CD14-positive monocyte (primary cell): ENCODE results near the gene NKX1-2. TPM values are rescaled to one million over a fixed set of nuclear protein-coding genes. Genes with fewer than 3 reads are reported as not detected.

ENCODE experiments used
- DNase-seq, 3 donors: peaks; one replicate each; pipeline ENCODE4 v3.0.0-alpha.2; 2011 to 2022
- H2AFZ ChIP-seq: 2 replicates; pipeline ENCODE4 v1.6.0; 2012; ENCODE audit warnings: mild to moderate bottlenecking, low read depth, low read length, inconsistent platforms; ENCODE audit not compliant: insufficient read depth, poor library complexity, severe bottlenecking
- H3K27ac ChIP-seq, 2 donors: 1 replicate in 1 of 2; 2 replicates in 1 of 2; pipeline ENCODE4 v1.5.1; 2012 to 2013; ENCODE audit warnings: low read length in 2 of 2, control low read depth in 1 of 2, inconsistent platforms in 1 of 2, low read depth in 1 of 2, mild to moderate bottlenecking in 1 of 2
- H3K27me3 ChIP-seq, 2 donors: one replicate each; pipeline versions ENCODE4 v1.6.0 to v1.6.1; 2011 to 2013; ENCODE audit warnings: low read length in 2 of 2; ENCODE audit not compliant: control insufficient read depth in 2 of 2, insufficient read depth in 2 of 2
- H3K36me3 ChIP-seq, 2 donors: replicated peaks in 1 of 2; 1 replicate in 1 of 2; 2 replicates in 1 of 2; pipeline versions ENCODE4 v1.5.1 to v1.6.1; 2012 to 2013; ENCODE audit warnings: low read length in 2 of 2, control low read depth in 1 of 2, inconsistent platforms in 1 of 2, mild to moderate bottlenecking in 1 of 2; ENCODE audit not compliant: insufficient read depth in 2 of 2, control insufficient read depth in 1 of 2
- H3K4me1 ChIP-seq, 2 donors: 1 replicate in 1 of 2; 2 replicates in 1 of 2; pipeline versions ENCODE4 v1.5.1 to v1.6.1; 2012 to 2013; ENCODE audit warnings: low read length in 2 of 2, control low read depth in 1 of 2, inconsistent platforms in 1 of 2, mild to moderate bottlenecking in 1 of 2, moderate library complexity in 1 of 2; ENCODE audit not compliant: insufficient read depth in 2 of 2, control insufficient read depth in 1 of 2
- H3K4me2 ChIP-seq: replicated peaks from 2 replicates; pipeline ENCODE3; 2012; ENCODE audit warnings: low read length, moderate library complexity, mild to moderate bottlenecking; ENCODE audit not compliant: poor library complexity, severe bottlenecking; ENCODE audit errors: extremely low read depth
- H3K4me3 ChIP-seq, 3 experiments: fragments of 200-600 bp in 1 of 3; sonication (generic) in 1 of 3; replicated peaks in 1 of 3; 1 replicate in 2 of 3; 2 replicates in 1 of 3; pipeline ENCODE4 v1.5.1; 2011 to 2013; ENCODE audit warnings: low read length in 3 of 3, mild to moderate bottlenecking in 3 of 3, control low read depth in 2 of 3, low read depth in 2 of 3, inconsistent platforms in 1 of 3, moderate library complexity in 1 of 3
- H3K79me2 ChIP-seq: 2 replicates; pipeline ENCODE4 v1.6.0; 2012; ENCODE audit warnings: mild to moderate bottlenecking, control low read depth, inconsistent platforms, low read length, moderate library complexity; ENCODE audit not compliant: insufficient read depth
- H3K9ac ChIP-seq: 2 replicates; pipeline ENCODE4 v1.6.0; 2017; ENCODE audit warnings: low read length, mild to moderate bottlenecking; ENCODE audit not compliant: insufficient read depth, poor library complexity, severe bottlenecking
- H3K9me3 ChIP-seq, 2 donors: replicated peaks in 1 of 2; 1 replicate in 1 of 2; 2 replicates in 1 of 2; pipeline versions ENCODE4 v1.5.1 to v1.6.1; 2012 to 2013; ENCODE audit warnings: low read length in 2 of 2, control low read depth in 1 of 2; ENCODE audit not compliant: control insufficient read depth in 1 of 2, insufficient read depth in 1 of 2
- H4K20me1 ChIP-seq: 2 replicates; pipeline ENCODE4 v1.6.0; 2012; ENCODE audit warnings: mild to moderate bottlenecking, low read length, control low read depth, moderate library complexity; ENCODE audit not compliant: insufficient read depth
- H3K27ac Mint-ChIP-seq, 7 donors: one replicate each; pipeline ENCODE4 v1.8.0; 2020; ENCODE audit warnings: mild to moderate bottlenecking in 7 of 7, mixed read lengths in 7 of 7, moderate library complexity in 6 of 7, inconsistent platforms in 2 of 7
- H3K27me3 Mint-ChIP-seq, 3 donors: one replicate each; pipeline ENCODE4 v1.8.0; 2021 to 2022; ENCODE audit warnings: low read depth in 3 of 3, mild to moderate bottlenecking in 3 of 3, mixed read lengths in 3 of 3, moderate library complexity in 3 of 3, inconsistent platforms in 1 of 3
- H3K36me3 Mint-ChIP-seq, 2 donors: one replicate each; pipeline ENCODE4 v1.8.0; 2020; ENCODE audit warnings: mixed read lengths in 2 of 2, inconsistent platforms in 1 of 2, mild to moderate bottlenecking in 1 of 2
- H3K4me1 Mint-ChIP-seq: one replicate; pipeline ENCODE4 v1.8.0; 2020; ENCODE audit warnings: mild to moderate bottlenecking, mixed read lengths
- H3K4me3 Mint-ChIP-seq, 2 donors: one replicate each; pipeline ENCODE4 v1.8.0; 2020; ENCODE audit warnings: mild to moderate bottlenecking in 2 of 2, mixed read lengths in 2 of 2, moderate library complexity in 1 of 2
- H3K9me3 Mint-ChIP-seq, 7 donors: one replicate each; pipeline ENCODE4 v1.8.0; 2020 to 2022; ENCODE audit warnings: mixed read lengths in 7 of 7, mild to moderate bottlenecking in 6 of 7, moderate library complexity in 6 of 7, inconsistent platforms in 2 of 7
- WGBS: methylation state at CpG from one replicate; pipeline ENCODE4 v1.1.5; 2013; ENCODE audit warnings: missing lambda C conversion rate; ENCODE audit not compliant: insufficient coverage; 5-methylcytosine and 5-hydroxymethylcytosine counted together
- intact Hi-C, 2 donors: fragments of 100-400 bp; cut with micrococcal nuclease; formaldehyde crosslinking; loops; one replicate each; pipeline versions ENCODE4 v1.15.0 to v1.15.1; 2023
- polyA plus RNA-seq, 3 donors: library from polyadenylated mRNA; depleted of rRNA in 1 of 3; unstranded in 2 of 3; stranded (reverse) in 1 of 3; fragments of 300-500 nt in 2 of 3; fragments of >200 nt in 1 of 3; fragmentation: Illumina TruSeq in 2 of 3; gene quantifications; 1 replicate in 2 of 3; 2 replicates in 1 of 3; pipeline ENCODE4 v1.2.3, GENCODE V29; 2012 to 2021
- TF ChIP-seq, protein P1 (sequence below): fragments of 200-600 bp; IDR thresholded peaks from one replicate; pipeline ENCODE4 v1.8.0; 2022; ENCODE audit warnings: antibody characterized with exemption, mild to moderate bottlenecking

The NKX1-2 gene
- polyA plus RNA-seq, 3 donors, result not detected

DNA sequence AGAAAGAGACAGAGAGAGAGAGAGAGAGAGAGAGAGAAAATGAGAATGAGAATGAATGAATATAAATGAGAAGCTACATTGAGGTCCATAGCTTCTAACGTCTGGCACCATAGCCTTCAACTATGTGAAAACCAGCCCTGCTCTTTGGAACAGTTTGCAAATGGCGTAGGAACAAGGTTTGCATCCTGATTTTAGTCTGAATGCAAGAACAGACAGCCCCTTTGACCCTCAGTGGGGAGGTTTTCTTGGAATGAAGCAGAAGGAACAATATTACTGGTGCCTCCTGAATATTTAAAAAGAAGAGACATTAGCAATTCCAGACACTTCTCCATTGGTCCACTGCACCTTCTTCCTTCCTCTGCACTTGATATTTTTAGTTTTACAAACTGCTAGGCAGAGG is 34.8 kb upstream of the NKX1-2 start:
- H3K27me3 Mint-ChIP-seq, result peaks cover 0 to 3% (median 0%) of the 10 kb centered on the region in 3 donors
- WGBS, result 94% methylated on average over 2 of the region's 2 CpGs
- TF ChIP-seq, protein P1, sequence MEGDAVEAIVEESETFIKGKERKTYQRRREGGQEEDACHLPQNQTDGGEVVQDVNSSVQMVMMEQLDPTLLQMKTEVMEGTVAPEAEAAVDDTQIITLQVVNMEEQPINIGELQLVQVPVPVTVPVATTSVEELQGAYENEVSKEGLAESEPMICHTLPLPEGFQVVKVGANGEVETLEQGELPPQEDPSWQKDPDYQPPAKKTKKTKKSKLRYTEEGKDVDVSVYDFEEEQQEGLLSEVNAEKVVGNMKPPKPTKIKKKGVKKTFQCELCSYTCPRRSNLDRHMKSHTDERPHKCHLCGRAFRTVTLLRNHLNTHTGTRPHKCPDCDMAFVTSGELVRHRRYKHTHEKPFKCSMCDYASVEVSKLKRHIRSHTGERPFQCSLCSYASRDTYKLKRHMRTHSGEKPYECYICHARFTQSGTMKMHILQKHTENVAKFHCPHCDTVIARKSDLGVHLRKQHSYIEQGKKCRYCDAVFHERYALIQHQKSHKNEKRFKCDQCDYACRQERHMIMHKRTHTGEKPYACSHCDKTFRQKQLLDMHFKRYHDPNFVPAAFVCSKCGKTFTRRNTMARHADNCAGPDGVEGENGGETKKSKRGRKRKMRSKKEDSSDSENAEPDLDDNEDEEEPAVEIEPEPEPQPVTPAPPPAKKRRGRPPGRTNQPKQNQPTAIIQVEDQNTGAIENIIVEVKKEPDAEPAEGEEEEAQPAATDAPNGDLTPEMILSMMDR, result no peak
- H4K20me1 ChIP-seq, result no peaks in the 10 kb centered on the region
- H3K27ac Mint-ChIP-seq, result no peak overlapping the region
- H3K4me3 ChIP-seq, result no peak overlapping the region
- no peak overlapping the region for H2AFZ ChIP-seq
- peaks cover 20 to 26% of the 10 kb centered on the region in 2 donors for H3K36me3 Mint-ChIP-seq
- no peak overlapping the region for H3K4me3 Mint-ChIP-seq
- peaks cover 0 to 19% (median 13%) of the 10 kb centered on the region in 7 donors for H3K9me3 Mint-ChIP-seq
- peaks cover 5 to 10% of the 10 kb centered on the region in 2 donors for H3K9me3 ChIP-seq
- H3K36me3 ChIP-seq, result no peaks in the 10 kb centered on the region
- no peak overlapping the region for H3K4me2 ChIP-seq
- H3K4me1 ChIP-seq, result no peaks in the 10 kb centered on the region
- H3K27me3 ChIP-seq, result no peaks in the 10 kb centered on the region
- no peaks in the 10 kb centered on the region for H3K79me2 ChIP-seq
- H3K27ac ChIP-seq, result no peak overlapping the region
- H3K4me1 Mint-ChIP-seq, result no peaks in the 10 kb centered on the region
- DNase-seq, result no peak
- H3K9ac ChIP-seq, result no peak overlapping the region
- intact Hi-C loops, result no loop called here

DNA sequence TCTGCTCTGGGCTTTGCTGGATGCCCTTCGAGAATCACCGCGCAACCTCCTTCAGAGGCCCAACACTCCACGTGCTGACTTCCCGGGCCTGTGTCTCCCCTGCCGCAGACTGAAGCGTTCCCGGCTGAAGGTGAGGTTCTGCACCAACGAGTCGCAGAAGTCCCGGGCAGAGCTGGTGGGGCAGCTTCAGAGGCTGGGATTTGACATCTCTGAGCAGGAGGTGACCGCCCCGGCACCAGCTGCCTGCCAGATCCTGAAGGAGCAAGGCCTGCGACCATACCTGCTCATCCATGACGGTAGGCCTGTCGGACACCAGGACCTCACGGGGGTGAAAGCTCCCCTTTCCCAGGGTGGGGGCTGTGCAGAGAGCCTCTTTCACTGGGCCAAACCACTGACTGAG is 34.2 kb upstream of the NKX1-2 start:
- Histone ChIP-seq H3K27me3 (no peaks in the 10 kb centered on the region), H3K4me1 (no peaks in the 10 kb centered on the region), H3K4me2 (no peak overlapping the region), H3K9ac (no peak overlapping the region), H3K9me3 (peaks cover 5 to 10% of the 10 kb centered on the region in 2 donors), H4K20me1 (no peaks in the 10 kb centered on the region), H3K79me2 (no peaks in the 10 kb centered on the region), H3K36me3 (no peaks in the 10 kb centered on the region), H3K4me3 (no peak overlapping the region), H2AFZ (no peak overlapping the region), H3K27ac (no peak overlapping the region)
- 97% methylated on average over 13 of the region's 17 CpGs for WGBS
- H3K4me1 Mint-ChIP-seq, result no peaks in the 10 kb centered on the region
- H3K36me3 Mint-ChIP-seq, result peaks cover 20 to 25% of the 10 kb centered on the region in 2 donors
- peaks cover 0 to 3% (median 0%) of the 10 kb centered on the region in 3 donors for H3K27me3 Mint-ChIP-seq
- intact Hi-C loops, result no loop called here
- H3K4me3 Mint-ChIP-seq, result no peak overlapping the region
- TF ChIP-seq, protein P1, result no peak
- H3K9me3 Mint-ChIP-seq, result peaks cover 0 to 19% (median 13%) of the 10 kb centered on the region in 7 donors
- DNase-seq, result no peak
- H3K27ac Mint-ChIP-seq, result no peak overlapping the region
